GM12878 (cell line): Measurements from ENCODE around the gene MBNL1. TPM values are rescaled to one million over a fixed set of nuclear protein-coding genes. Genes with fewer than 3 reads are reported as not detected.

Experiments used
- ATAC-seq: fragments of 200-7000 bp; cut with Tn5 transposase; 3 replicates; pipeline ENCODE4 v1.9.1; 2020; ENCODE audit warnings: mild to moderate bottlenecking, moderate library complexity
- BruUV-seq: library from RNA; stranded (reverse); fragments of 400-500 nt; replicated peaks from 2 replicates; lab custom pipeline; 2021; lab: Mats Ljungman, UMichigan
- CTCF ChIA-PET: fragments of 300-600 bp; sonication (Branson Sonifier 250); formaldehyde crosslinking; extraction: SDS; loops from one replicate; lab custom pipeline; 2021; ENCODE audit warnings: inconsistent platforms; lab: Yijun Ruan, JAX
- POLR2A ChIA-PET: fragments of 350-600 bp; formaldehyde crosslinking; extraction: SDS; loops from one replicate; lab custom pipeline; 2021; ENCODE audit warnings: inconsistent platforms; lab: Charles Lee
- RAD21 ChIA-PET: fragments of 300-600 bp; sonication (Branson Sonifier 250); formaldehyde crosslinking; loops from one replicate; lab custom pipeline; 2023; ENCODE audit warnings: antibody characterized with exemption; ENCODE audit not compliant: unreplicated experiment; lab: Charles Lee
- SMC1A ChIA-PET: fragments of 300-600 bp; sonication (Branson Sonifier 250); formaldehyde crosslinking; loops from one replicate; lab custom pipeline; 2023; ENCODE audit not compliant: unreplicated experiment, uncharacterized antibody; lab: Charles Lee
- DNase-seq: peaks from one replicate; pipeline ENCODE4 v3.0.0-alpha.2; 2011; ENCODE audit warnings: low read depth, low spot score
- FAIRE-seq: peaks from 3 replicates; lab custom pipeline; 2011; peaks lifted over from hg19 to GRCh38; lab: Jason Lieb, UNC
- H2AFZ ChIP-seq: 2 replicates; pipeline ENCODE4 v1.6.0; 2011; ENCODE audit warnings: low read depth, low read length, control low read depth; ENCODE audit not compliant: control insufficient read depth
- H3K27ac ChIP-seq: 2 replicates; pipeline ENCODE4 v1.5.1; 2011; ENCODE audit warnings: control low read depth; ENCODE audit not compliant: control insufficient read depth, insufficient read depth
- H3K27me3 ChIP-seq, 2 experiments: replicated peaks in 1 of 2; 2 replicates each; pipeline versions ENCODE4 v1.6.0 to v1.6.1; 2011; ENCODE audit warnings: low read length in 1 of 2; ENCODE audit not compliant: control insufficient read depth in 2 of 2, insufficient read depth in 2 of 2
- H3K36me3 ChIP-seq, 2 experiments: 2 replicates each; pipeline ENCODE4 v1.5.1; 2011; ENCODE audit warnings: low read length in 1 of 2; ENCODE audit not compliant: control insufficient read depth in 2 of 2, insufficient read depth in 2 of 2
- H3K4me1 ChIP-seq: 2 replicates; pipeline ENCODE4 v1.6.1; 2011; ENCODE audit warnings: mild to moderate bottlenecking, low read length, moderate library complexity, mixed read lengths; ENCODE audit not compliant: control insufficient read depth, insufficient read depth
- H3K4me2 ChIP-seq: 2 replicates; pipeline ENCODE4 v1.6.0; 2011; ENCODE audit warnings: control low read depth; ENCODE audit not compliant: control insufficient read depth, insufficient read depth
- H3K4me3 ChIP-seq: fragments of 200-600 bp; sonication (generic); 2 replicates; pipeline ENCODE4 v1.5.1; 2016
- H3K79me2 ChIP-seq: 2 replicates; pipeline ENCODE4 v1.6.0; 2011; ENCODE audit warnings: low read length; ENCODE audit not compliant: control insufficient read depth, insufficient read depth
- H3K9ac ChIP-seq: 2 replicates; pipeline ENCODE4 v1.8.0; 2011; ENCODE audit warnings: low read length, control low read depth, mixed read lengths; ENCODE audit not compliant: control insufficient read depth, insufficient read depth
- H3K9me3 ChIP-seq: replicated peaks from 3 replicates; pipeline ENCODE4 v1.5.1; 2011; ENCODE audit warnings: mild to moderate bottlenecking, low read length; ENCODE audit not compliant: control insufficient read depth, insufficient read depth
- H4K20me1 ChIP-seq: 2 replicates; pipeline ENCODE4 v1.6.0; 2011; ENCODE audit not compliant: control insufficient read depth, insufficient read depth
- BRCA1 ChIP-seq: IDR thresholded peaks from 2 replicates; pipeline ENCODE4 v1.6.1; 2011; ENCODE audit warnings: low read depth, low read length, improper control_type of control experiment
- CREM ChIP-seq: IDR thresholded peaks from 2 replicates; pipeline ENCODE4 v1.6.1; 2014; ENCODE audit warnings: antibody characterized with exemption, low read depth
- E2F8 ChIP-seq: fragments of 450-650 bp; IDR thresholded peaks from 2 replicates; pipeline ENCODE4 v1.6.1; 2018; ENCODE audit warnings: mild to moderate bottlenecking, low read depth, moderate library complexity; ENCODE audit not compliant: partially characterized antibody
- LARP7 ChIP-seq: fragments of 450-650 bp; IDR thresholded peaks from 2 replicates; pipeline ENCODE4 v1.6.1; 2017; ENCODE audit warnings: mild to moderate bottlenecking
- MXI1 ChIP-seq: fragments of 150-350 bp; IDR thresholded peaks from 2 replicates; pipeline ENCODE4 v1.6.1; 2011; ENCODE audit warnings: low read depth, mild to moderate bottlenecking, inconsistent platforms, low read length, improper control_type of control experiment
- MYC ChIP-seq: IDR thresholded peaks from 2 replicates; pipeline ENCODE4 v1.6.1; 2011; ENCODE audit warnings: mild to moderate bottlenecking, low read length, moderate library complexity, inconsistent platforms; ENCODE audit not compliant: insufficient read depth, insufficient replicate concordance, insufficient read length, severe bottlenecking
- NFIC ChIP-seq: IDR thresholded peaks from 2 replicates; pipeline ENCODE4 v1.6.1; 2012; ENCODE audit warnings: low read depth, mild to moderate bottlenecking, inconsistent platforms, low read length, moderate library complexity
- POLR2AphosphoS5 ChIP-seq: IDR thresholded peaks from 2 replicates; pipeline ENCODE4 v1.6.1; 2011; ENCODE audit warnings: mild to moderate bottlenecking, low read length, inconsistent platforms
- TAF1 ChIP-seq: IDR thresholded peaks from 2 replicates; pipeline ENCODE4 v1.6.1; 2011; ENCODE audit warnings: mild to moderate bottlenecking, low read depth, low read length, borderline replicate concordance
- ZBTB4 ChIP-seq: fragments of 450-650 bp; formaldehyde crosslinking; IDR thresholded peaks from 2 replicates; pipeline ENCODE4 v1.4.0; 2022; ENCODE audit warnings: mild to moderate bottlenecking, moderate library complexity
- ZBTB40 ChIP-seq: fragments of 450-650 bp; IDR thresholded peaks from 2 replicates; pipeline ENCODE4 v1.6.1; 2016; ENCODE audit warnings: mild to moderate bottlenecking, moderate library complexity, borderline replicate concordance
- ZZZ3 ChIP-seq: IDR thresholded peaks from 2 replicates; pipeline ENCODE4 v1.6.1; 2011; ENCODE audit warnings: low read depth; ENCODE audit not compliant: control insufficient read depth, insufficient read length
- WGBS: methylation state at CpG from one replicate; pipeline ENCODE4 v1.1.6; 2016; ENCODE audit warnings: low lambda C conversion rate; ENCODE audit not compliant: insufficient replicate concordance, insufficient coverage; ENCODE audit errors: missing lambda C conversion rate; 5-methylcytosine and 5-hydroxymethylcytosine counted together
- in situ Hi-C: fragments of 300-500 bp; cut with MboI; formaldehyde crosslinking; loops from 9 replicates; pipeline ENCODE4 v1.14.3; 2018; ENCODE audit warnings: mixed read lengths
- intact Hi-C: fragments of 100-400 bp; cut with micrococcal nuclease; formaldehyde crosslinking; loops from one replicate; pipeline ENCODE4 v1.14.2; 2022; ENCODE audit not compliant: unreplicated experiment
- polyA plus RNA-seq, 11 experiments: library from polyadenylated mRNA; depleted of rRNA in 4 of 11; unstranded in 6 of 11; stranded (reverse) in 5 of 11; fragments of >200 nt; fragmentation: Nextera tagmentation in 4 of 11; fragmentation: Illumina TruSeq in 1 of 11; extraction: Ambion mirVana in 4 of 11; extraction: Trizol in 1 of 11; gene quantifications; 1 replicate in 1 of 11; 2 replicates in 10 of 11; pipeline versions ENCODE4 v1.2.1 to v1.2.3, GENCODE V29; 2011 to 2016; ENCODE audit warnings: inconsistent platforms in 2 of 11, missing spikeins in 2 of 11, low read depth in 1 of 11
- total RNA-seq, 4 experiments: library from RNA; depleted of rRNA in 3 of 4; stranded (reverse); fragments of >200 nt in 3 of 4; fragmentation: Illumina TruSeq in 1 of 4; extraction: Trizol in 1 of 4; gene quantifications; 2 replicates each; pipeline versions ENCODE4 v1.2.1 to v1.2.3, GENCODE V29; 2013 to 2021

The MBNL1 gene
- total and polyA plus RNA-seq, 10 of the 15 experiments (the other 5 are each of a cell fraction or from before 2014, with no cell fraction given) = 59.6 to 337 (median 143) TPM

- WGBS = 42% methylated on average over 3 of the region's 3 CpGs
- intact Hi-C loops = loop anchor here (5.0 kb wide), 1 partner anchor 183 kb away; no protein-coding TSS in a partner anchor
- in situ Hi-C loops = no loop called here
- no peaks in the 10 kb centered on the region for H3K27me3 ChIP-seq
- peaks cover 0 to 11% of the 10 kb centered on the region in 2 experiments; a peak in 1 of 4 replicates for H3K36me3 ChIP-seq
- no peaks in the 10 kb centered on the region for H4K20me1 ChIP-seq
- no peak overlapping the region; the same call in 1 of the 2 replicates for H3K4me3 ChIP-seq
- no peak overlapping the region for H3K9ac ChIP-seq
- DNase-seq = no peak
- no peak for ATAC-seq
- BruUV-seq = no TSS peak
- H3K9me3 ChIP-seq = peaks cover 3% of the 10 kb centered on the region
- H3K79me2 ChIP-seq = peaks cover 98% of the 10 kb centered on the region
- ChIA-PET SMC1A (interaction anchor here (1.2 to 3.9 kb wide), 4 partner anchors 12 to 136 kb away, joined by 4 to 38 read pairs (median 10); no protein-coding TSS in a partner anchor), CTCF (interaction anchor here (0.6 kb wide), 1 partner anchor 72 kb away, joined by 3 read pairs; no protein-coding TSS in a partner anchor), POLR2A (no interaction called here), RAD21 (interaction anchor here (1.5 to 2.3 kb wide), 4 partner anchors 20 to 63 kb away, joined by 4 to 9 read pairs (median 6); no protein-coding TSS in a partner anchor)
- no peak for FAIRE-seq
- no peak overlapping the region for H2AFZ ChIP-seq
- TF ChIP-seq ZZZ3 (no peak), LARP7 (no peak), POLR2AphosphoS5 (no peak), ZBTB4 (CRISPR knock-in tag) (no peak), TAF1 (no peak), MXI1 (no peak), NFIC (no peak), E2F8 (no peak), MYC (no peak), BRCA1 (no peak), ZBTB40 (no peak), CREM (no peak)
- peaks cover 30% of the 10 kb centered on the region for H3K4me1 ChIP-seq
- H3K27ac ChIP-seq = peak overlapping the region; percentile 35
- H3K4me2 ChIP-seq = no peak overlapping the region; the same call in 1 of the 2 replicates
These were observed 111.3 kb downstream of the MBNL1 start for GRCh38 chr3:152380043-152380442.
